ENCODE measurements around the gene SH3RF2.

SH3RF2 gene

GRCh38 chr5:146043722-146044121, 107.3 kb downstream of the SH3RF2 start:
- DNase-seq (ENCODE audit: low read depth in 2 of 2), result no peak

- no peak for DNase-seq (ENCODE audit: low read depth in 2 of 2)
These were observed 111.0 kb downstream of the SH3RF2 start for GRCh38 chr5:146047396-146047795.

- no peak for DNase-seq (ENCODE audit: low read depth in 2 of 2)
These were observed 112.8 kb downstream of the SH3RF2 start for GRCh38 chr5:146048994-146049703.

GRCh38 chr5:146049704-146050026, 113.3 kb downstream of the SH3RF2 start:
- DNase-seq (ENCODE audit: low read depth in 2 of 2), result no peak

- DNase-seq (ENCODE audit: low read depth in 2 of 2), result no peak
These were observed 113.7 kb downstream of the SH3RF2 start for GRCh38 chr5:146050086-146050485.

- DNase-seq (ENCODE audit: low read depth in 2 of 2), result no peak
These were observed 115.3 kb downstream of the SH3RF2 start for GRCh38 chr5:146051678-146052077.

- no peak for DNase-seq (ENCODE audit: low read depth in 2 of 2)
These were observed 116.4 kb downstream of the SH3RF2 start for GRCh38 chr5:146052780-146053179.

- DNase-seq (ENCODE audit: low read depth in 2 of 2), result no peak
These were observed 119.1 kb downstream of the SH3RF2 start for GRCh38 chr5:146055432-146055831.

- DNase-seq (ENCODE audit: low read depth in 2 of 2), result no peak
These were observed 123.3 kb downstream of the SH3RF2 start for GRCh38 chr5:146059460-146060220.

- no peak for DNase-seq (ENCODE audit: low read depth in 2 of 2)
These were observed 123.8 kb downstream of the SH3RF2 start for GRCh38 chr5:146060221-146060585.

GRCh38 chr5:146066968-146067367, 130.6 kb downstream of the SH3RF2 start:
- DNase-seq (ENCODE audit: low read depth in 2 of 2), result no peak

GRCh38 chr5:146068206-146068605, 131.8 kb downstream of the SH3RF2 start:
- no peak for DNase-seq (ENCODE audit: low read depth in 2 of 2)

GRCh38 chr5:146068977-146069779, 132.8 kb downstream of the SH3RF2 start:
- no peak for DNase-seq (ENCODE audit: low read depth in 2 of 2)

- DNase-seq (ENCODE audit: low read depth in 2 of 2), result no peak
These were observed 133.4 kb downstream of the SH3RF2 start for GRCh38 chr5:146069780-146070099.

GRCh38 chr5:146070746-146071145, 134.4 kb downstream of the SH3RF2 start:
- no peak for DNase-seq (ENCODE audit: low read depth in 2 of 2)

GRCh38 chr5:146071171-146071570, 134.8 kb downstream of the SH3RF2 start:
- no peak for DNase-seq (ENCODE audit: low read depth in 2 of 2)

- no peak for DNase-seq (ENCODE audit: low read depth in 2 of 2)
These were observed 136.2 kb downstream of the SH3RF2 start for GRCh38 chr5:146072595-146072994.

GRCh38 chr5:146073239-146073900, 137.0 kb downstream of the SH3RF2 start:
- no peak for DNase-seq (ENCODE audit: low read depth in 2 of 2)

- no peak for DNase-seq (ENCODE audit: low read depth in 2 of 2)
These were observed 139.7 kb downstream of the SH3RF2 start for GRCh38 chr5:146076028-146076427.

- DNase-seq (ENCODE audit: low read depth in 2 of 2), result no peak
These were observed 140.1 kb downstream of the SH3RF2 start for GRCh38 chr5:146076455-146076854.

GRCh38 chr5:146078566-146078965, 142.2 kb downstream of the SH3RF2 start:
- DNase-seq (ENCODE audit: low read depth in 2 of 2), result no peak

- DNase-seq (ENCODE audit: low read depth in 2 of 2), result no peak
These were observed 143.5 kb downstream of the SH3RF2 start for GRCh38 chr5:146079695-146080373.
